ENCODE results near the gene TK1. TPM values are rescaled to one million over a fixed set of nuclear protein-coding genes. Genes with fewer than 3 reads are reported as not detected.

Gene TK1, protein sequence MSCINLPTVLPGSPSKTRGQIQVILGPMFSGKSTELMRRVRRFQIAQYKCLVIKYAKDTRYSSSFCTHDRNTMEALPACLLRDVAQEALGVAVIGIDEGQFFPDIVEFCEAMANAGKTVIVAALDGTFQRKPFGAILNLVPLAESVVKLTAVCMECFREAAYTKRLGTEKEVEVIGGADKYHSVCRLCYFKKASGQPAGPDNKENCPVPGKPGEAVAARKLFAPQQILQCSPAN
- 0.78 and 1.4 TPM in 2 replicates for total RNA-seq

GRCh38 chr17:78186692-78187595, at the start of gene TK1, which contains the start of gene AFMID:
Gene TK1 (minus strand): TSS chr17:78187052. CDS start chr17:78186994, 58 bp downstream.
Gene AFMID (plus strand): TSS chr17:78187362. CDS start chr17:78187371, 9 bp downstream.

GRCh38 chr17:78230996-78231935, 44.4 kb upstream of the TK1 start, which contains the start of gene TMEM235:
Gene TMEM235 (plus strand): TSS chr17:78231631. CDS start chr17:78232024, 393 bp downstream.

GRCh38 chr17:78214016-78214705, 27.3 kb upstream of the TK1 start, which contains the start of gene BIRC5:
Gene BIRC5 (plus strand): TSS chr17:78214253. CDS start chr17:78214317, 64 bp downstream.

GRCh38 chr17:78168242-78168902, 18.5 kb downstream of the TK1 start, which contains the start of gene SYNGR2:
Gene SYNGR2 (plus strand): TSS chr17:78168581. CDS start chr17:78168617, 36 bp downstream.

DNA sequence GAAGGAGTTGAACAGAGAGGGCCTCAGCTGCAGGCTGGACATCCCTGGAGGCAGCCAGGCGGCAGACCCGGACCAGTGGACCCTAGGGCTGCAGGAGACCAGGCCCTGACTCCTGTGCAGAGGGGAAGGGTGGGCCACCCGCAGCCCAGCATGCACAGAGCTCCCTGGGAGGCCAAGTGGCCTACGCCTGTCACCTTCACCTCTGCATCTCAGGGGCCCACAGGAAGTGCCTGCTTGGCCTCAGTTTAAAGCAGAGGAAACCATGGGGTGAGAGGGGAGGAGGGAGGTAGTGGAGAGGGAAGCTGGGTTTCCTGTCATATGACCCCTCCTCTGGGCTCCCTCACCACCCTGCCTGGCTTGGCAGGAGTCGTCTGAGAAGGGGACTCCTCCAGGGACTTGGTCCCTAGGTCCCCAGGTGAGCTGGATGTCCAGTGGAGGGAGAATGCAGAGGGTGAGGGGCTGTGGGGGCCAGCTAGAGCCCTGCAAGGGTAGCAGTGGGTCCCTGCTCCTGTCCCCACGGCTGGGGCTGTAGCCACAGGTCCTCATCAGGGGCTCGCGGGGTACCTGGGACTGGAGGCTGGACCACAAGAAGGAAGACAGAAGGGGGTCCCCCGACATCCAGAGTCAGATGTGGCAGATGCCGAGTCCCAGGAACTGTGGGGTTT, 56.3 kb downstream of the TK1 start, which contains the start of gene TMC8:
Gene TMC8, plus strand, starts transcription at position 335 of the 665 bp plus-strand sequence. CDS start 818 bp downstream, outside the sequence.

DNA sequence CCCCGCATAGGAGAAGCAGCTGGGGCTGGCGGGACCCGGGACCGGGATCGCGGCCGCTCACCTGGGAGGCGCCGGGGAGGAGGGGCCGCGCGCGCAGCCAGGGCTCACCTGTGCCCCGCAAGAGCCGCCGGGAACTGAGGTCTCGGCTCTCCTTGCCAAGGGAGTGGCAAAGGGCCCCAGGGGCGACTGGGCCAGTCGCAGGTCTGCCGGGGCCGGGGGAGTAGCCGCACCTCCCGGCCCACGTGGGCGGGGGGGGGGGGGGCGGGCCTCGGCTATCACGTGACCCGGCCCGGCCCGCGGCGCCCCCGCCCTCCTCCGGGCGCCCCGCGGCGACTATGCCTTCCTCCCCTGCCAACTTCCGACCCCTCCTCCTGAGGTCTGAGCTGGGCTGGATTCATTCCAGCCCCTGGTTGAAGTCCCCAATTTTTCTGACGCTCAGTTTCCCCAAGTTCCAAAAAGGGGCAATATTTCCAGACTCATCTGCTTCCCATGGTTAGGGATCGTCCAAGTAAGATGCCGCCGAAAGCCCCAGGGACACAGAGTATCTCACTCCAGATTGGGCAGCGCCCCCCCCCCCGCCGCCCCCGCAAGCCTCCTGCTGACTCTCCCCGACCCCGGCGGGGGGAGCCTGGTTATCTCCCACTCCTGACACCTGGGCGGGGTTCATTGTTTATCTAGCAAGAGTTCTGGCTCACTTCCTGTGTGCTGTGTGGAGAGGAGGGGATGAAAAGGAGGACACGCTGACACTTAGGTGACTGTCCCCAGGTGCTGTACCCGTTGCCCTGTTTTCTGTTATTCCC, 58.1 kb downstream of the TK1 start, which contains the start of gene TMC6:
Gene TMC6, minus strand, starts transcription at position 205 of the 800 bp plus-strand sequence. CDS start 1,923 bp downstream, outside the sequence.

Other genes starting within 250 kb of the TK1 start
- gene TNRC6C, start 228.3 kb downstream of the TK1 start, total RNA-seq, result 0.68 and 0.93 TPM in 2 replicates
- 65.6 and 78.7 TPM in 2 replicates for gene TMC6, start 58.3 kb downstream of the TK1 start, total RNA-seq
- gene TMC8, start 56.3 kb downstream of the TK1 start, total RNA-seq, result under 0.01 and 0.21 TPM in 2 replicates
- 0.34 and 0.93 TPM in 2 replicates for gene C17orf99, start 40.7 kb downstream of the TK1 start, total RNA-seq
- gene SYNGR2, start 18.5 kb downstream of the TK1 start, total RNA-seq, result 56.4 and 68.8 TPM in 2 replicates
- 22.7 and 32.8 TPM in 2 replicates for gene AFMID, start 310 bp upstream of the TK1 start, total RNA-seq
- gene BIRC5, start 27.2 kb upstream of the TK1 start, total RNA-seq, result 0.14 and 1.0 TPM in 2 replicates
- not detected in 2 replicates for gene TMEM235, start 44.6 kb upstream of the TK1 start, total RNA-seq
- 18.8 and 19.6 TPM in 2 replicates for gene SOCS3, start 173.0 kb upstream of the TK1 start, total RNA-seq
- 15.7 and 32.3 TPM in 2 replicates for gene PGS1, start 191.6 kb upstream of the TK1 start, total RNA-seq